ENCODE results near the gene RGS16.

- peak; percentile 30 to 77 (median 62) for TF ChIP-seq CTCF (IDR thresholded peaks at IDR 0.05)
- no peak for TF ChIP-seq POLR2A (IDR thresholded peaks at IDR 0.05)
Measured at GRCh38 chr1:182595641-182596240, 8.4 kb downstream of the RGS16 start.

Data from prostate gland (tissue), 2 donors.